Stimulated activated CD4-positive, alpha-beta T cell treated with anti-CD3 and anti-CD28 coated beads, Interleukin-1b, Interleukin-23, amount 100 ng/mL, for 48 hours (primary cell): ENCODE measurements around the gene CPXM2.

Experiments used
- DNase-seq: peaks from one replicate; pipeline ENCODE4 v3.0.0-alpha.2; 2020

Gene CPXM2

DNA sequence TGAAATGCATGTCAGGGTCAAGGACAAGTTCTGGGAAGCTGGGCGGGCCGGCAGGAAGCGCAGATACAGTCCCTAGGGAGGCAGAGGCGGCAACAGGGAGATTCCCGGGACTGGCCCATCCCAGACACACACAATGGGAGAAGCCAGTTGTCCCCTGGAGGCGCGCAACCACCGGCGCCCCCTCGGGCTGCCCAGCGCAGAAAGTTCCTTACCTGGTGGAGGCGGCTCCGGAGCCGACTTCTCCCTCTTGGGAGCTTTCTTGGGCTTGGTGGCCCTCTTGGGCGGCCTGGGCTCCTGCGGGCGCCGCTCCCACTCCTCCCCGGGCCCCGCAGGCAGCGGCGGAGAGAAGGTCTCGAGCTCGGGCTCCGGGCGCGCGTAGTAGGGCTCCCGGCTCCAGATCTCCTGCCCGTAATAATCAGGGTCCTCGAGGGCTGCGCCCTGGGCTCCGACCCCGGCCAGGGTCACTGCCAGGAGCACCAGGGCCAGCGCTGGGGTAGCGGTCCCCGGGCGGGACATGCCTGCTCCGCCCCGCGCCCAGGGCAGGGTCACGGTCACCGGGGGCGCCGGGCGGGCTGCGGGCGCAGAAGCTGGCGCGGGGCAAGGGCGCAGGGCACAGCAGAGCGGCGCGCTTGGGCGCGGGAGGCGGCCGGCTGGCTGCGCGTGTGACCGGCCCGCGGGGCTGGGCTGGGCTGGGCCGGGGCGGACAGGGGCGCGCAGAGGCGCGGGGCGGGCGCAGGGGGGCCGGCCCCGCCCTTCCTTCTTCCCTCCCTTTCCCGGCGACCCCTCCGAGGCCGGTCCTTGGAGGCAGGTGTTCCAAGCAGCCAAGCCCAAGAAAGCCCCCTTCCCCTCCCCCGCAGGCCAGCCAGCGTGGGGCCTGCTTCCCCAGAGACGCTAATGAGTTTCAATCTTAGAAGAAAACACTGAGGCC is at the start of gene CPXM2:
Gene CPXM2, minus strand, starts transcription at position 664 of the 928 bp plus-strand sequence. Its CDS starts 148 bp downstream, at position 516.
- no peak for DNase-seq

GRCh38 chr10:123939591-123939990 is 48.0 kb upstream of the CPXM2 start:
- DNase-seq, result no peak

- DNase-seq, result no peak
These were observed 47.3 kb upstream of the CPXM2 start for GRCh38 chr10:123938890-123939289.

DNA sequence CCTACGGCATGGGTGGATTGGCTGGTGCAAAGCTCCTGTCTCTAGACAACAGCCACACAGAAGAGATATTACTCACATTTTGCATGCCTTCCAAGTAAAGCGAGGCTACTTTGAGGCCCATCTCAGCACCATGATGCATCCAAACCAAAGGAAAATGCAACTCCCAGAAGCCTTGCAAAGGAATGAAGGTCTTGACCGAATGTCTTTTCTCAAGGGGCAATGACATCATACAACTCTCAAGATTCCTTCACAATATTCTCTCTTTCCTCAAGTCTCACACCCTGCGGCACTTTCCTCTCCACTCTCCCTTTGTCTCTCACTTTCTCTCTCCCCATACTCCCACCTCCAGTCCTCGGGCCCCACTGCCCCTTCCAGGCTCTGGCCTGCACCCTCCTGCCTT is 44.8 kb upstream of the CPXM2 start:
- DNase-seq, result no peak

- no peak for DNase-seq
These were observed 44.1 kb upstream of the CPXM2 start for GRCh38 chr10:123935680-123936079.

DNA sequence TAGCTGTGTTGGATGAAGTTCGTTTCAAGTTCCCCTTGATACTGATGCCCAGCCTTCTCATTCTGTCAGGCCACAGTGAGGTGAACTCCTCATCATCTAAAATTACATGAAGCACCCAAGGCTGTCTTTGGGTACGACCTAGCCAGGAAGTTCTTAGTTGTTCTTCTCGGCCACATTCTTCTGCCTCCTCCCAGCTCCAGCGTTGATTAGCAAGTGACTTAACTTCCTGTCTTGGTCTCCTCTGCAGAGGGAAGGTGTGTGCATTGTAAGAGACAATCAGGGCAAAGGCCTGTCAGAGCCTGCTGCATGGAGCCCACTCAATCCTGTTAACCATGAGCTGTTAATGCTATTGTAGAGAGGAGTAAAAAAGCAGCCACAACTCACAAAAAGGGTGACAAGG is 43.2 kb upstream of the CPXM2 start:
- no peak for DNase-seq

GRCh38 chr10:123930340-123931001 is 38.9 kb upstream of the CPXM2 start:
- no peak for DNase-seq

- DNase-seq, result no peak
These were observed 38.2 kb upstream of the CPXM2 start for GRCh38 chr10:123929791-123930190.

DNA sequence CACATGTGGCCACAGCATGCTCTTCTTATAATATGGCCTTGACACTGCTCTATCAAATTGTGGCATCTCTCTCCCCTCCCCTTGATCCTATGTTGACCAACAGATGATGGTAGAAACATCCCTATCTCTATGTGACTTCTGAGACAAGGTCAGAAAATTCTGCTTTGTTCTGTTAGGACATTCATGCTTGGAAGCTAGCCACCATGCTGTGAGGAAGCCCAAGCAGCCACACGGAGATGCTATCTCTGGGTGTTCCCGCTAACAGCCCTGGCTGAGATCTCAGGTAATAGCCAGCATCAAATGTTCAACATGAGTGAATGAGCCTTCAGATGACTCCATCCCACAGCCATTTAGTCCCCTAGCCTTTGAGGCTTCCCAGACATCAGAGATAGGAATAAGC is 36.8 kb upstream of the CPXM2 start:
- no peak for DNase-seq

DNA sequence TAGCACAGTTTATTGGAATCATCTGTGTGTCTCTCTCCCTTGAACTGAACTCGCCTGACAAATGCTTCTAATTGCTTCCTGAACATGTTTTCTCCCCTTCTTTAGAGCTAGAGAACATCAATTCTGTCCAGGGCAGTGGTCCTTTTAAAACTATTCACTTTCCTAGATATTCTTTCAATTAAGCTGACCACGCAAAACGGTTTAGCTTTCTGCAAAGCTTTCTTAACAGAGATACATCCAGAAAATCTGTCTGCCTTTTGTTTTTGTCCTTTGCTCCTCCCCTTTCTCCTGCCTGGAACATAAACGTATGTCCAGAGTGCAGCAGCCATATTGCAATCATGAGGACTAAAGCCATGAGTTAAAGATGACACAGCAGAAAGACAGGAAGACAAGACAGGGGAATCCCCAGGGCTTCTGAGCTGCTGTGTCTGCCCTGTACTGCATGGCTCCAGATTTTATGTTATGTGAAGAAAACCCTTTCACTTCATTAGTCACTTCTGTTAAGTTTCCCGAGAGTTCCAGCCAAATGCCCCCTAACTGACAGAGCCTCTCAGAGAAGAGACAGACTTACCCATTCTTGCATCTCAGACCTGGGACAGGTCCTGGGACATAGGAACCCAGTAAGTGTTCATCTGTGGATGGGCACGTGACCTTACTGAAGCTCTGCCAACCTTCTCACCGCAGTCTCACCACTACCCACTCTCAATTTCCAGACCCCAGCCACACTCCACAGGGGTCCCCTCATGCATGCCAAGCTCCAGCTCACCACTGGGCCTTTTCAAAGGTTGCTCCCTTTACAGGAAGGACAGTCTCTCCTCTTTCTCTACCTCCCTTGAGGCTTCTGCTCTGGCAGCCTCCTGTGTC is 35.0 kb upstream of the CPXM2 start:
- peak; percentile 4 for DNase-seq

DNA sequence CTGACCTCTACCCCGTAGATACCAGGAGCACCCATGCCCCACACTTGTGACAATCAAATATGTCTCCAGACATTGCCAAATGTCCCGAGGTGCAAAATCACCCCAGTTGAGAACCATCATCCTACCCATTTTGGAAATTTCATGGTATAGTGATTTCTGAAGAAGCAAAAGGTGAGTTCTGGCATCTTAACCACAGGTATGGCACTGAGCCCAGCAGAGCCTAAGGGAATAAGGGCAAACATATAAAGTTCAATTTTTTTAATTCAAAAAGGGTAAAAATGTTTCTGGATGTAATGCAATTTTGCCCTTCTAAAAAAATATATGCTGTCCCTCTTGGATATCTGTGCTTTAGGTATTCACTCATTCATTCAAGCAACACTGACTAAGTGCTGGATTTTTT is 30.5 kb upstream of the CPXM2 start:
- DNase-seq, result no peak

DNA sequence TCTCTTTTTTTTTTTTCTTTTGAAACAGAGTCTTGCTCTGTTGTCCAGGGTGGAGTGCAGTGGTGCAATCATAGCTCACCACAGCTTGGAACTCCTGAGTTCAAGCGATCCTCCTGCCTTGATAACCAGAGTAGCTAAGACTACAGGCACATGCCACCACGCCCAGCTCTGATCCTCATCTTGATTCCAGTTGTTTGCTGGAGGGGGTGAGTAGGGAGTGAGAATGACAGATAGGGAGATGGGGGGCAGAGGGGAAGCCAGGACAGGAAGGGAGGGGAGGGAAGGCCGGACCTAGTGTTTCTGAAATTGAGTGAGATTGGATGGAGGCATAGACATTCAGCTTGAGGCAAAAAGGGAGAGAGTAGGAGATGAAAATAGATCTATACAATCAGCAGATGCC is 25.2 kb upstream of the CPXM2 start:
- no peak for DNase-seq

DNA sequence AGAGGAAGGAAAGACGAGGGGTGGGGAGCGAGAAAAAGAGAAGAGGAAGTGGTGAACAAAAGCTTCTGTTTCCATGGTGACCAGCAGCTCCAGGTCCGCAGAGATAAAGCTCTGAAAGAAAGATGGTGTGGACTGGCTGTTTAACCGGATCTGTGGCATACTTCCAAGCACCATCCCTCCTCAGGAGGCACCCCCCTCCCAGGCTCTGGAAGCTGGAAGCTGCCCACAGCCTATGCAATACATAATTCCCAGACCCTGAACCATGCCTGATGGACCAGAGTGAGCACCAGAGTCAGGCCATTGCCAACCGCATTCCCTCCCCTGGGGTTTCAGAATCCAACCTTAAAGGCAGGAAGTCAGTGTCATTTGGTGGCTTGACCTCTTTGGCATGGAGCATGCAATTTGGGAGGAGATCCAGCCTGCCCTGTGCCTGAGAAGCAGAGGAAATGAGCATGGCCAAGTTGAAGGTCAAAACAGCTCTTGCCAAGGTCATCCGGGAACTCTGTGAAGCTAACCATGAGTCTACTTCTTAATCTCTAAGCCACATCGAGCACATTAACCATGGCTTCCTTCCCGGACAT is 22.2 kb upstream of the CPXM2 start:
- DNase-seq, result no peak

DNA sequence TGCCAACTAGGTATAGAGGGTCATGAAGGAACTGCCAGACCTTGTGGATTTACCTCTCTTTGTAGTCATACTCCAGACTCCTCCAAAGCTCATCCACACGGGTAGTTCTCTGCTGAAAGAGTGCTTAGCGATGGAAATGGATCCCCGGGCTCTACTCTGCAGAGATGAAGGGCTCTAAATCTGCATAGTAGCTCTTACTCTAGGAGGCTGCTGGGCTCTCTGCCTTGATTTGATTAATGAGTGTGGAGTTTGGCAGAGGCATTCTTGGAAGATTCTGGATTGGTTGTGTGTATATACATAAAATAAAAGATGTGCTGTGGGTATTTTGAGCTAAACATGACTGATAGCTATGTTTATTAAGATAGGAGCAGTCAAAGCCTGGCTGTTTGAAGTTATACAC is 21.3 kb upstream of the CPXM2 start:
- DNase-seq, result no peak

DNA sequence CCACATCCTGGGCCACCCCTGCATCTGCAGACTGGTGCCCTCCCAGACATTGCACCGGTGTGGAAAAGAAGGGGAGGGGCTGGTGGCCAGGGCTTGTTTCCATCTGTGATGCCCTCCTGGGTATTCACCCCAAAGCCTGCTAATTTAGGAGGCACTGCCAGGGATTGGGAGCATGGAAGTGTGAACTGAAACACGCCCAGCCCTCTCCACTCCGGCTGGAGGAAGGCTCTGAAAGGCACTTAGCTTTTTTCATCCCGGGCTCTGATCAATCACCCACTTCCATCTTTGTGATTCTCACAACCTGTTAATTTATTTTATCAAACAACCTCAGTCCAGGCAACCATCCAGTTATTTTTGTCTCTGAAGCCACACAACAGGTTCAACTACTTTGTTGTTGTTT is 20.9 kb upstream of the CPXM2 start:
- DNase-seq, result no peak

GRCh38 chr10:123911866-123912265 is 20.3 kb upstream of the CPXM2 start:
- DNase-seq, result no peak

DNA sequence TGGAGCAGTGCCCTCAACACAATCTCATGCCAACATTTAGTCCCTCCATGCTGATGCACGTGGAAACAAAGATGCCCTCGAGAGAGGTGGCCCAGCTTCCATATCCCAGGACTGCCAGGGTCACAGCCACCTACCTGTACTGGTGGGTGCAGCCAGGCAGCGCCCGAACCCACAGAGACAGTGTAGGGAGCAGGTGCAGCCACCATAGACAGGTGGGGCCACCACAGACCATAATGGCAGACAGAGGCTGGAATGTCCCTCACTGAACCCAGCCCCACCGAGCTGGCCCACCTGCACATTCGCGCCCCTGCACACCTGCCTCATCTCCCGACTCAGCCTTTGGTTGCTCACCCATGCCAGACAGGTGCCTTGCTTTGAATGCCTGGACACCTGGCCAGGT is 18.3 kb upstream of the CPXM2 start:
- DNase-seq, result no peak

DNA sequence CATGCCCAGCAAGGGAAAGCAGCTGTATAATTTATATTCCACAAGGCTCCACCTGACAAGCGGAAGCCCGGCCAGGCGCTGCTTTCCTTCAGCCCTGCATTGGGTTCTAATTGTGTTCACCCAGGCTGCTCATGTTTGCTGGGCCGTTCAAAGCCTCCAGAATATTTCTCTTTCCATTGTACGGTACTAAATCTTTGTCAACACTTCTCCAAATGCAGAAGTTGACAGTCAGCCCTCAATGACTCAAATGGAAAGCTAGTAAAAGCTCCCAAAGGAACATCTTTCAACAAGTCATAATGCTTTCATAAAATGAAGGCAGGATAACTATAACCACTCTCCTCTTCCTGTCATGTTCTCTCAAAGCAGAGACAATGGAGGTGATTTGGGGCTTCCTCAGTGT is 17.8 kb upstream of the CPXM2 start:
- DNase-seq, result no peak

- DNase-seq, result no peak
These were observed 16.8 kb upstream of the CPXM2 start for GRCh38 chr10:123908379-123908778.

DNA sequence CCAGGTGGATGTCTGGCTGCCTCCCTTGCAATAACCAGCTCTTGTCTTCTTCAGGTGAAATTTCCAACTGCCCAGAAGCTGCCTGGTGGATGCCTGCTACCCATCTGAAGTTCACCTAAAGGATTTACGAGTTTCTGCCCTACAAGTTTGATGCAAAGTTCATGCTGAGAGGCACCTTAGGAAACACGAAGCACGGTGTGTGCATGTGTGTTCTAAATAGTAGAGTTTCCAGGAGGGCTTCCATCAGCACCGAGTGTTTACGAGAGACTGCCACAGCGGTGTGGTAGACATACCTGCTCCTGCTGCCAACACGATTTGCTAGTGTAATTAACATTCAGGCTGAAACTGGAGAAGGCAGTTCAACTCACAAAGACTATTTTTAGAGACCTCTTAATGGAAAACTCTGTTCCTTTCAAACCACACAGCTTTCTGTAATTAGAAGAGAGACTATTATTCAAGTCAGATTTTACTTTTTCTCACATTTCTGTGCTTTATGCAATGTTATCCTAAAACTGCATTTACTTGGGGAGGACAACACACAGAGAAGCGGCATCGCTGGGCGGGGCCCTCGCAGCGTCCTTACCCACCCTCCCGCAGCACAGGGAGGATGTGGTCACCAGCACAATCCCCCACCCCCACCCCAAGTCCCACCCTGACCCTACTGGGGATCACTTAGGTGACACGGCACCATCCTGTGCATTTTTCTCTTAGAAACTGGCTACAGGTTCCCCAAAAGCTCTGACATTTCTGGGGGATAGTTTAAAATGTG is 15.5 kb upstream of the CPXM2 start:
- no peak for DNase-seq

DNA sequence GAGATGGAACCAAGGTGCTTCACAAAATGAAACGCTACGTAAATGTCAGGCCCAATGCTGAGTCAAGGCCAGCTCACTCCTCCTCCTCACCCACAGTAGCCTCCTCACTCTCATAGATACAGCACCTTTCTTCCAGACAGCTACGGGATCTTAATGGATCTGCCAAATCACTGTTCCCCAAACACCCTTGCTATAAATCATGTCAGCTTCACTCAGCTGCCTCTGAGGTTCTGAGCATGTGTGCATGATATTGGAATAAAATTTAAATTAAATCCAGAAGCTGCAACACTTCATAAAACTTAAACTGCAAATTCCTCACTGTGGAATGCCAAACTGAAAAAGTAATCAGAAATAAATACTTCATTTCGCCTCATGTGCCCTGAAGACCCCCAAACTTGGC is 14.7 kb upstream of the CPXM2 start:
- no peak for DNase-seq

DNA sequence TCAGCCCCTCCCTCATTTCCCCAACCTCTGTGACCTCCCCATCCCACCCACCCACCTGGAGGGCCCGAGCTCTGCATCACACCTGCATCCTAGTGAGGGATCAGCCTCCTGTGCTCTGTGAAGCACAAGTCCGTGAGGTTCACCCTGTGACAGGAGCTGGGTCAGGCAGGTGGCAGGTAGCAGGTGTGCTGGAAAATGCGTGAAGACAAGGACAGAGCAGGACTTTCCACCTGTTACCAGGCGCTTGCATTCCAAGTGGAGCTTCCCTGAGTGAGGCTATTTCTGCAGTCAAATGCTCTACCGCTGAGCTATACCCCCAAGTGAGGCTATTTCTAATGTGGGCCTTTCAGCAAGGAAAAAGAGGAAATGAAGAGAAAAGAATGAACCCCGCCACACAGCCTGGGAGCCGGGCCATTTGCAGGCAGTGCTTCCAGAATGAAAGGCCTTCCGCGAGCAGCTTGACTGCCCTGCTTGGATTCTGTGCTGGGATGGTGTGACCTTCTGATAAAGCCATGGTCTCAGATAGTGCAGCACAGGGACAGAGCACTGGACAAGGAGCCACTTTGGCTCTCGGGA is 13.3 kb upstream of the CPXM2 start:
- DNase-seq, result no peak
